ENCODE measurements around the gene ALPK3.

The ALPK3 gene

GRCh38 chr15:84859144-84859543 is 42.0 kb downstream of the ALPK3 start:
- H3K79me2 ChIP-seq (ENCODE audit: low read length) = no peaks in the 10 kb centered on the region
- H3K36me3 ChIP-seq (replicated peaks; ENCODE audit: low read depth, low read length) = no peaks in the 10 kb centered on the region
- H3K9me3 ChIP-seq (ENCODE audit: insufficient read depth, low read length) = no peaks in the 10 kb centered on the region
- no peak overlapping the region for H3K4me3 ChIP-seq (ENCODE audit: low read length)
- no peak overlapping the region for H3K9ac ChIP-seq (ENCODE audit: low read length)
- peaks cover 33% of the 10 kb centered on the region for H3K4me1 ChIP-seq (ENCODE audit: low read length)
- H2AFZ ChIP-seq (ENCODE audit: low read depth, low read length) = no peak overlapping the region
- no peaks in the 10 kb centered on the region for H3K27me3 ChIP-seq (ENCODE audit: low read depth, low read length)
- H3K27ac ChIP-seq (ENCODE audit: low read length) = no peak overlapping the region
- H4K20me1 ChIP-seq (ENCODE audit: insufficient read depth, low read length) = no peaks in the 10 kb centered on the region
- no peak for TF ChIP-seq EZH2phosphoT487 (IDR thresholded peaks at IDR 0.05; ENCODE audit: low read depth)
- TF ChIP-seq, protein P1, sequence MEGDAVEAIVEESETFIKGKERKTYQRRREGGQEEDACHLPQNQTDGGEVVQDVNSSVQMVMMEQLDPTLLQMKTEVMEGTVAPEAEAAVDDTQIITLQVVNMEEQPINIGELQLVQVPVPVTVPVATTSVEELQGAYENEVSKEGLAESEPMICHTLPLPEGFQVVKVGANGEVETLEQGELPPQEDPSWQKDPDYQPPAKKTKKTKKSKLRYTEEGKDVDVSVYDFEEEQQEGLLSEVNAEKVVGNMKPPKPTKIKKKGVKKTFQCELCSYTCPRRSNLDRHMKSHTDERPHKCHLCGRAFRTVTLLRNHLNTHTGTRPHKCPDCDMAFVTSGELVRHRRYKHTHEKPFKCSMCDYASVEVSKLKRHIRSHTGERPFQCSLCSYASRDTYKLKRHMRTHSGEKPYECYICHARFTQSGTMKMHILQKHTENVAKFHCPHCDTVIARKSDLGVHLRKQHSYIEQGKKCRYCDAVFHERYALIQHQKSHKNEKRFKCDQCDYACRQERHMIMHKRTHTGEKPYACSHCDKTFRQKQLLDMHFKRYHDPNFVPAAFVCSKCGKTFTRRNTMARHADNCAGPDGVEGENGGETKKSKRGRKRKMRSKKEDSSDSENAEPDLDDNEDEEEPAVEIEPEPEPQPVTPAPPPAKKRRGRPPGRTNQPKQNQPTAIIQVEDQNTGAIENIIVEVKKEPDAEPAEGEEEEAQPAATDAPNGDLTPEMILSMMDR (IDR thresholded peaks at IDR 0.05; ENCODE audit: low read depth, low read length) = no peak
- no peak overlapping the region for H3K4me2 ChIP-seq (ENCODE audit: low read length)

GRCh38 chr15:84859651-84860050 is 42.5 kb downstream of the ALPK3 start:
- H3K9me3 ChIP-seq (ENCODE audit: insufficient read depth, low read length) = no peaks in the 10 kb centered on the region
- peaks cover 29% of the 10 kb centered on the region for H3K4me1 ChIP-seq (ENCODE audit: low read length)
- no peaks in the 10 kb centered on the region for H3K79me2 ChIP-seq (ENCODE audit: low read length)
- no peaks in the 10 kb centered on the region for H4K20me1 ChIP-seq (ENCODE audit: insufficient read depth, low read length)
- H3K27ac ChIP-seq (ENCODE audit: low read length) = no peak overlapping the region
- no peaks in the 10 kb centered on the region for H3K27me3 ChIP-seq (ENCODE audit: low read depth, low read length)
- no peak overlapping the region for H3K4me2 ChIP-seq (ENCODE audit: low read length)
- TF ChIP-seq, protein P1 (IDR thresholded peaks at IDR 0.05; ENCODE audit: low read depth, low read length) = no peak
- TF ChIP-seq EZH2phosphoT487 (IDR thresholded peaks at IDR 0.05; ENCODE audit: low read depth) = no peak
- H3K9ac ChIP-seq (ENCODE audit: low read length) = no peak overlapping the region
- no peak overlapping the region for H2AFZ ChIP-seq (ENCODE audit: low read depth, low read length)
- H3K36me3 ChIP-seq (replicated peaks; ENCODE audit: low read depth, low read length) = no peaks in the 10 kb centered on the region
- no peak overlapping the region for H3K4me3 ChIP-seq (ENCODE audit: low read length)

- no peak overlapping the region for H3K27ac ChIP-seq (ENCODE audit: low read length)
- TF ChIP-seq EZH2phosphoT487 (IDR thresholded peaks at IDR 0.05; ENCODE audit: low read depth) = no peak
- TF ChIP-seq, protein P1 (IDR thresholded peaks at IDR 0.05; ENCODE audit: low read depth, low read length) = no peak
- H3K4me1 ChIP-seq (ENCODE audit: low read length) = peaks cover 26% of the 10 kb centered on the region
- H3K36me3 ChIP-seq (replicated peaks; ENCODE audit: low read depth, low read length) = no peaks in the 10 kb centered on the region
- no peaks in the 10 kb centered on the region for H3K9me3 ChIP-seq (ENCODE audit: insufficient read depth, low read length)
- no peak overlapping the region for H2AFZ ChIP-seq (ENCODE audit: low read depth, low read length)
- H3K27me3 ChIP-seq (ENCODE audit: low read depth, low read length) = no peaks in the 10 kb centered on the region
- H3K4me2 ChIP-seq (ENCODE audit: low read length) = no peak overlapping the region
- no peaks in the 10 kb centered on the region for H3K79me2 ChIP-seq (ENCODE audit: low read length)
- no peak overlapping the region for H3K9ac ChIP-seq (ENCODE audit: low read length)
- no peaks in the 10 kb centered on the region for H4K20me1 ChIP-seq (ENCODE audit: insufficient read depth, low read length)
- no peak overlapping the region for H3K4me3 ChIP-seq (ENCODE audit: low read length)
Observed at GRCh38 chr15:84861781-84862180, 44.6 kb downstream of the ALPK3 start.

GRCh38 chr15:84862214-84862975 is 45.2 kb downstream of the ALPK3 start:
- H3K36me3 ChIP-seq (replicated peaks; ENCODE audit: low read depth, low read length) = no peaks in the 10 kb centered on the region
- H2AFZ ChIP-seq (ENCODE audit: low read depth, low read length) = no peak overlapping the region
- no peaks in the 10 kb centered on the region for H3K9me3 ChIP-seq (ENCODE audit: insufficient read depth, low read length)
- H3K4me1 ChIP-seq (ENCODE audit: low read length) = peaks cover 26% of the 10 kb centered on the region
- H3K27ac ChIP-seq (ENCODE audit: low read length) = no peak overlapping the region
- no peak for TF ChIP-seq EZH2phosphoT487 (IDR thresholded peaks at IDR 0.05; ENCODE audit: low read depth)
- TF ChIP-seq, protein P1 (IDR thresholded peaks at IDR 0.05; ENCODE audit: low read depth, low read length) = peak; percentile 63
- no peak overlapping the region for H3K4me2 ChIP-seq (ENCODE audit: low read length)
- no peaks in the 10 kb centered on the region for H4K20me1 ChIP-seq (ENCODE audit: insufficient read depth, low read length)
- no peaks in the 10 kb centered on the region for H3K79me2 ChIP-seq (ENCODE audit: low read length)
- no peak overlapping the region for H3K4me3 ChIP-seq (ENCODE audit: low read length)
- H3K27me3 ChIP-seq (ENCODE audit: low read depth, low read length) = no peaks in the 10 kb centered on the region
- no peak overlapping the region for H3K9ac ChIP-seq (ENCODE audit: low read length)
